KOPT-K1 (cell line): ENCODE data around the gene ZNF296.

Experiments
- H3K27ac ChIP-seq: fragments of 200-600 bp; sonication (generic); 2 replicates; pipeline ENCODE4 v1.5.1; 2016; ENCODE audit warnings: antibody characterized with exemption, mild to moderate bottlenecking, low read depth, low read length; ENCODE audit not compliant: poor library complexity, severe bottlenecking
- H3K36me3 ChIP-seq: fragments of 200-600 bp; sonication (generic); 2 replicates; pipeline ENCODE4 v1.5.1; 2017; ENCODE audit warnings: antibody characterized with exemption, mild to moderate bottlenecking, low read length, moderate library complexity; ENCODE audit not compliant: insufficient read depth
- H3K9me3 ChIP-seq: fragments of 200-600 bp; sonication (generic); 2 replicates; pipeline ENCODE4 v1.5.1; 2017; ENCODE audit warnings: antibody characterized with exemption, low read length, mild to moderate bottlenecking; ENCODE audit not compliant: insufficient read depth, poor library complexity, severe bottlenecking

The ZNF296 gene

GRCh38 chr19:45097776-45098520 is 21.7 kb upstream of the ZNF296 start:
- peaks cover 30% of the 10 kb centered on the region; the same call in 1 of the 2 replicates for H3K36me3 ChIP-seq
- no peaks in the 10 kb centered on the region for H3K9me3 ChIP-seq
- H3K27ac ChIP-seq = peak overlapping the region; percentile 39

- Histone ChIP-seq H3K27ac (peak overlapping the region; percentile 39), H3K9me3 (no peaks in the 10 kb centered on the region), H3K36me3 (peaks cover 30% of the 10 kb centered on the region; the same call in 1 of the 2 replicates)
These were observed 21.1 kb upstream of the ZNF296 start for GRCh38 chr19:45097450-45097775.

GRCh38 chr19:45096700-45097099 is 20.4 kb upstream of the ZNF296 start:
- H3K36me3 ChIP-seq = peaks cover 27% of the 10 kb centered on the region; the same call in 1 of the 2 replicates
- no peak overlapping the region for H3K27ac ChIP-seq
- H3K9me3 ChIP-seq = no peaks in the 10 kb centered on the region

GRCh38 chr19:45095496-45096413 is 19.5 kb upstream of the ZNF296 start:
- peaks cover 36% of the 10 kb centered on the region for H3K36me3 ChIP-seq
- H3K27ac ChIP-seq = no peak overlapping the region
- H3K9me3 ChIP-seq = no peaks in the 10 kb centered on the region

- Histone ChIP-seq H3K27ac (no peak overlapping the region), H3K9me3 (no peaks in the 10 kb centered on the region)
These were observed 18.4 kb upstream of the ZNF296 start for GRCh38 chr19:45094707-45095106.

GRCh38 chr19:45094137-45094536 is 17.9 kb upstream of the ZNF296 start:
- peak overlapping the region; percentile 94 for H3K27ac ChIP-seq
- H3K36me3 ChIP-seq = peaks cover 34% of the 10 kb centered on the region
- H3K9me3 ChIP-seq = no peaks in the 10 kb centered on the region

More at GRCh38 chr19:45094707-45095106, 18.4 kb upstream of the ZNF296 start:
- peaks cover 38% of the 10 kb centered on the region for H3K36me3 ChIP-seq

GRCh38 chr19:45092747-45093678 is 16.7 kb upstream of the ZNF296 start, which contains the start of gene PPP1R37:
PPP1R37 (plus strand) TSS chr19:45093179; CDS start chr19:45093326, 147 bp downstream.
- Histone ChIP-seq H3K36me3 (peaks cover 45% of the 10 kb centered on the region), H3K27ac (peak within 1 kb of the TSS; percentile 94), H3K9me3 (no peaks in the 10 kb centered on the region)

- H3K9me3 ChIP-seq = no peaks in the 10 kb centered on the region
- peak overlapping the region; percentile 94 for H3K27ac ChIP-seq
- H3K36me3 ChIP-seq = peaks cover 46% of the 10 kb centered on the region
These were observed 15.0 kb upstream of the ZNF296 start for GRCh38 chr19:45091031-45091923.

GRCh38 chr19:45090606-45091005 is 14.3 kb upstream of the ZNF296 start:
- peaks cover 41% of the 10 kb centered on the region for H3K36me3 ChIP-seq
- no peak overlapping the region for H3K27ac ChIP-seq
- H3K9me3 ChIP-seq = no peaks in the 10 kb centered on the region

GRCh38 chr19:45090034-45090433 is 13.8 kb upstream of the ZNF296 start:
- Histone ChIP-seq H3K27ac (no peak overlapping the region), H3K9me3 (no peaks in the 10 kb centered on the region), H3K36me3 (peaks cover 46% of the 10 kb centered on the region)

GRCh38 chr19:45087531-45087930 is 11.3 kb upstream of the ZNF296 start:
- peaks cover 54% of the 10 kb centered on the region for H3K36me3 ChIP-seq
- H3K9me3 ChIP-seq = no peaks in the 10 kb centered on the region
- H3K27ac ChIP-seq = peak overlapping the region; percentile 54

GRCh38 chr19:45086480-45086879 is 10.2 kb upstream of the ZNF296 start:
- H3K9me3 ChIP-seq = no peaks in the 10 kb centered on the region
- peaks cover 61% of the 10 kb centered on the region for H3K36me3 ChIP-seq
- no peak overlapping the region for H3K27ac ChIP-seq

- H3K36me3 ChIP-seq = peaks cover 28% of the 10 kb centered on the region
- no peak overlapping the region for H3K27ac ChIP-seq
- no peaks in the 10 kb centered on the region for H3K9me3 ChIP-seq
These were observed 5.9 kb upstream of the ZNF296 start for GRCh38 chr19:45082170-45082569.

GRCh38 chr19:45079911-45080370 is 3.7 kb upstream of the ZNF296 start:
- peaks cover 19% of the 10 kb centered on the region for H3K36me3 ChIP-seq
- H3K9me3 ChIP-seq = no peaks in the 10 kb centered on the region
- H3K27ac ChIP-seq = peak overlapping the region; percentile 73
